HepG2 (cell line): ENCODE data around the gene MIGA2. TPM values are rescaled to one million over a fixed set of nuclear protein-coding genes. Genes with fewer than 3 reads are reported as not detected.

Experiments used
- ATAC-seq: fragments of 200-7000 bp; cut with Tn5 transposase; 3 replicates; pipeline ENCODE4 v1.9.1; 2020; ENCODE audit warnings: mild to moderate bottlenecking, moderate library complexity
- BruUV-seq: library from RNA; stranded (reverse); fragments of 400-500 nt; replicated peaks from 2 replicates; lab custom pipeline; 2021; lab: Mats Ljungman, UMichigan
- CTCF ChIA-PET: fragments of 300-600 bp; formaldehyde crosslinking; extraction: SDS; loops from one replicate; lab custom pipeline; 2021; ENCODE audit warnings: low total read pairs, inconsistent platforms, low intra/inter-chr PET ratio; lab: Yijun Ruan, JAX
- POLR2A ChIA-PET: fragments of 350-600 bp; sonication (Branson Sonifier 250); formaldehyde crosslinking; loops from one replicate; lab custom pipeline; 2020; ENCODE audit warnings: antibody characterized with exemption, inconsistent platforms; lab: Yijun Ruan, JAX
- DNase-seq: peaks from one replicate; pipeline ENCODE4 v3.0.0-alpha.2; 2015; ENCODE audit warnings: low spot score
- FAIRE-seq: peaks from 3 replicates; lab custom pipeline; 2011; peaks lifted over from hg19 to GRCh38; lab: Jason Lieb, UNC
- H2AFZ ChIP-seq: one replicate; pipeline ENCODE4 v1.6.1; 2011; ENCODE audit warnings: low read length, inconsistent platforms
- H3K27ac ChIP-seq: fragments of 300-600 bp; 3 replicates; pipeline ENCODE4 v1.8.0; 2011; ENCODE audit warnings: mixed run types, mild to moderate bottlenecking, mixed read lengths, low read length, inconsistent platforms; ENCODE audit not compliant: insufficient read depth; ENCODE audit errors: extremely low read length
- H3K27me3 ChIP-seq, 2 experiments: fragments of 200-600 bp in 1 of 2; 2 replicates in 1 of 2; 3 replicates in 1 of 2; pipeline versions ENCODE4 v1.6.0 to v1.8.0; 2011; ENCODE audit warnings: low read length in 2 of 2, mild to moderate bottlenecking in 2 of 2, moderate library complexity in 2 of 2, inconsistent platforms in 1 of 2; ENCODE audit not compliant: insufficient read depth in 2 of 2, control insufficient read depth in 1 of 2
- H3K36me3 ChIP-seq, 2 experiments: fragments of 200-600 bp in 1 of 2; replicated peaks in 1 of 2; 2 replicates in 1 of 2; 3 replicates in 1 of 2; pipeline versions ENCODE4 v1.5.1 to v1.8.0; 2011; ENCODE audit warnings: low read length in 2 of 2, inconsistent platforms in 1 of 2; ENCODE audit not compliant: insufficient read depth in 2 of 2, control insufficient read depth in 1 of 2
- H3K4me1 ChIP-seq: 2 replicates; pipeline ENCODE4 v1.5.1; 2012; ENCODE audit warnings: low read length, inconsistent platforms; ENCODE audit not compliant: insufficient read depth
- H3K4me2 ChIP-seq: 2 replicates; pipeline ENCODE4 v1.6.0; 2011; ENCODE audit warnings: low read depth, low read length, inconsistent platforms
- H3K4me3 ChIP-seq, 3 experiments: fragments of 200-600 bp in 1 of 3; sonication (generic), shearing (Covaris generic) in 1 of 3; replicated peaks in 1 of 3; 2 replicates each; pipeline ENCODE4 v1.5.1; 2011 to 2016; ENCODE audit warnings: low read length in 3 of 3, inconsistent platforms in 2 of 3, low read depth in 2 of 3, mild to moderate bottlenecking in 2 of 3, control low read depth in 1 of 3, mixed read lengths in 1 of 3; ENCODE audit not compliant: insufficient read depth in 1 of 3
- H3K79me2 ChIP-seq: one replicate; pipeline ENCODE4 v1.6.1; 2011; ENCODE audit warnings: low read length, inconsistent platforms; ENCODE audit not compliant: insufficient read depth
- H3K9ac ChIP-seq: 2 replicates; pipeline ENCODE4 v1.6.0; 2011; ENCODE audit warnings: mild to moderate bottlenecking, low read depth, low read length, inconsistent platforms; ENCODE audit not compliant: insufficient read depth
- H3K9me3 ChIP-seq: 2 replicates; pipeline ENCODE4 v1.5.1; 2012; ENCODE audit warnings: mild to moderate bottlenecking, low read length
- H4K20me1 ChIP-seq: 2 replicates; pipeline ENCODE4 v1.6.0; 2011; ENCODE audit warnings: inconsistent platforms, mild to moderate bottlenecking, low read length, moderate library complexity; ENCODE audit not compliant: insufficient read depth
- ELF4 ChIP-seq: sonication (generic); formaldehyde crosslinking; IDR thresholded peaks from 2 replicates; pipeline ENCODE4 v1.5.0; 2020; ENCODE audit warnings: missing genetic modification reagents, mild to moderate bottlenecking, moderate library complexity, borderline replicate concordance
- KDM3A ChIP-seq: IDR thresholded peaks from 2 replicates; pipeline ENCODE4 v1.6.1; 2018; ENCODE audit warnings: low read depth, missing compliant biosample characterization
- PRPF4 ChIP-seq: fragments of 200-400 bp; formaldehyde crosslinking; IDR thresholded peaks from 2 replicates; pipeline ENCODE4 v1.6.1; 2016; ENCODE audit warnings: low read length, low read depth; ENCODE audit not compliant: poor library complexity, severe bottlenecking
- SIN3A ChIP-seq: IDR thresholded peaks from 2 replicates; pipeline ENCODE4 v1.6.1; 2011; ENCODE audit warnings: low read depth, mild to moderate bottlenecking, control low read depth, low read length, borderline replicate concordance
- ZBTB8A ChIP-seq: sonication (generic); formaldehyde crosslinking; IDR thresholded peaks from 2 replicates; pipeline ENCODE4 v1.4.0; 2020; ENCODE audit warnings: mild to moderate bottlenecking, low read depth, missing genetic modification reagents, borderline replicate concordance
- ZNF589 ChIP-seq: sonication (generic); formaldehyde crosslinking; conservative IDR thresholded peaks from 2 replicates; pipeline ENCODE4 v1.8.0; 2022; ENCODE audit warnings: mild to moderate bottlenecking, moderate library complexity, missing genetic modification reagents
- ZNF879 ChIP-seq: sonication (generic); formaldehyde crosslinking; IDR thresholded peaks from 2 replicates; pipeline ENCODE4 v1.8.1; 2023; ENCODE audit warnings: missing genetic modification reagents
- WGBS: methylation state at CpG from one replicate; pipeline ENCODE4 v1.1.6; 2017; ENCODE audit warnings: low lambda C conversion rate; 5-methylcytosine and 5-hydroxymethylcytosine counted together
- in situ Hi-C: cut with HindIII; loops from 2 replicates; pipeline ENCODE4 v1.10.0; 2017; ENCODE audit warnings: low pct_unique_long_range_greater_than_20kb; ENCODE audit not compliant: extremely low pct_ligation_motif_present
- intact Hi-C: fragments of 100-400 bp; cut with micrococcal nuclease; formaldehyde crosslinking; loops from one replicate; pipeline ENCODE4 v1.10.0; 2022; ENCODE audit not compliant: unreplicated experiment
- polyA plus RNA-seq, 8 experiments: library from polyadenylated mRNA; depleted of rRNA in 3 of 8; stranded (reverse) in 7 of 8; unstranded in 1 of 8; fragments of >200 nt; fragmentation: Illumina TruSeq in 4 of 8; extraction: Trizol in 4 of 8; gene quantifications; 2 replicates each; pipeline versions ENCODE4 v1.2.1 to v1.2.3, GENCODE V29; 2011 to 2016; ENCODE audit warnings: low read depth in 4 of 8, missing spikeins in 1 of 8, mixed read lengths in 1 of 8; ENCODE audit not compliant: insufficient read depth in 1 of 8
- total RNA-seq, 5 experiments: library from RNA; depleted of rRNA; stranded (reverse); fragments of >200 nt; fragmentation: Illumina TruSeq; extraction: Trizol; gene quantifications; 2 replicates each; pipeline ENCODE4 v1.2.3, GENCODE V29; 2016; ENCODE audit warnings: low read depth in 1 of 5
- TF ChIP-seq, protein P1 (sequence below): sonication (generic); formaldehyde crosslinking; IDR thresholded peaks from 2 replicates; pipeline ENCODE4 v1.5.0; 2020; ENCODE audit warnings: mild to moderate bottlenecking, missing genetic modification reagents, moderate library complexity
- TF ChIP-seq, protein P2 (sequence below): sonication (generic); formaldehyde crosslinking; IDR thresholded peaks from 2 replicates; pipeline ENCODE4 v1.5.1; 2020; ENCODE audit warnings: mild to moderate bottlenecking, missing genetic modification reagents, moderate library complexity
- TF ChIP-seq, protein P3 (sequence below): IDR thresholded peaks from 2 replicates; pipeline ENCODE4 v1.6.1; 2018; ENCODE audit warnings: missing genetic modification reagents, mild to moderate bottlenecking, missing compliant biosample characterization
- TF ChIP-seq, protein P4 (sequence below): sonication (generic); formaldehyde crosslinking; IDR thresholded peaks from 2 replicates; pipeline ENCODE4 v1.5.0; 2020; ENCODE audit warnings: mild to moderate bottlenecking, low read depth, missing genetic modification reagents, borderline replicate concordance

MIGA2 gene
- total and polyA plus RNA-seq, 2 of the 13 experiments (the other 11 are each of a cell fraction or from before 2014, with no cell fraction given) = 10.8 to 17.1 TPM

DNA sequence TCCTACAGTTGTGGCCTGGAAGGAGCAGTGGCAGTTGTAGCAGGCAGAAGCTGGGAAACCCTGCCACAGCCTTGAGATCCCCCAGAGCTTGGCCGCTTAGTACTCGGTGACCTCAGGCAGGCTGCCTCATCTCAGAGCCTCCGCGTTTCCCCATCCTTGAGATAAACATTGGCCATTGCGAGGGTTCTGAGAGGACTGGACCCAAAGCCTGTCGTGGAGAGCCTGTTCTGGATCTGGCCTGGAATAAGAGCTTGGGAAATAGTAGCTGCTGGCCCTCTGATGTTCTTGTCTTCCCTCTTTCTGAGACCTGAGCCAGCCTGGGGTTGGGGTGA lies 1.3 kb downstream of the MIGA2 start:
- H3K4me3 ChIP-seq = peak overlapping the region; percentile 73 to 97 (median 96)
- 0 out of 2 replicates have a peak, but pooled peaks have one; percentile 5 for TF ChIP-seq SIN3A
- TF ChIP-seq, protein P1, sequence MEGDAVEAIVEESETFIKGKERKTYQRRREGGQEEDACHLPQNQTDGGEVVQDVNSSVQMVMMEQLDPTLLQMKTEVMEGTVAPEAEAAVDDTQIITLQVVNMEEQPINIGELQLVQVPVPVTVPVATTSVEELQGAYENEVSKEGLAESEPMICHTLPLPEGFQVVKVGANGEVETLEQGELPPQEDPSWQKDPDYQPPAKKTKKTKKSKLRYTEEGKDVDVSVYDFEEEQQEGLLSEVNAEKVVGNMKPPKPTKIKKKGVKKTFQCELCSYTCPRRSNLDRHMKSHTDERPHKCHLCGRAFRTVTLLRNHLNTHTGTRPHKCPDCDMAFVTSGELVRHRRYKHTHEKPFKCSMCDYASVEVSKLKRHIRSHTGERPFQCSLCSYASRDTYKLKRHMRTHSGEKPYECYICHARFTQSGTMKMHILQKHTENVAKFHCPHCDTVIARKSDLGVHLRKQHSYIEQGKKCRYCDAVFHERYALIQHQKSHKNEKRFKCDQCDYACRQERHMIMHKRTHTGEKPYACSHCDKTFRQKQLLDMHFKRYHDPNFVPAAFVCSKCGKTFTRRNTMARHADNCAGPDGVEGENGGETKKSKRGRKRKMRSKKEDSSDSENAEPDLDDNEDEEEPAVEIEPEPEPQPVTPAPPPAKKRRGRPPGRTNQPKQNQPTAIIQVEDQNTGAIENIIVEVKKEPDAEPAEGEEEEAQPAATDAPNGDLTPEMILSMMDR (CRISPR knock-in tag) = no peak
- no peak for TF ChIP-seq PRPF4
- no peak for TF ChIP-seq ZBTB8A (CRISPR knock-in tag)
- TF ChIP-seq, protein P2, sequence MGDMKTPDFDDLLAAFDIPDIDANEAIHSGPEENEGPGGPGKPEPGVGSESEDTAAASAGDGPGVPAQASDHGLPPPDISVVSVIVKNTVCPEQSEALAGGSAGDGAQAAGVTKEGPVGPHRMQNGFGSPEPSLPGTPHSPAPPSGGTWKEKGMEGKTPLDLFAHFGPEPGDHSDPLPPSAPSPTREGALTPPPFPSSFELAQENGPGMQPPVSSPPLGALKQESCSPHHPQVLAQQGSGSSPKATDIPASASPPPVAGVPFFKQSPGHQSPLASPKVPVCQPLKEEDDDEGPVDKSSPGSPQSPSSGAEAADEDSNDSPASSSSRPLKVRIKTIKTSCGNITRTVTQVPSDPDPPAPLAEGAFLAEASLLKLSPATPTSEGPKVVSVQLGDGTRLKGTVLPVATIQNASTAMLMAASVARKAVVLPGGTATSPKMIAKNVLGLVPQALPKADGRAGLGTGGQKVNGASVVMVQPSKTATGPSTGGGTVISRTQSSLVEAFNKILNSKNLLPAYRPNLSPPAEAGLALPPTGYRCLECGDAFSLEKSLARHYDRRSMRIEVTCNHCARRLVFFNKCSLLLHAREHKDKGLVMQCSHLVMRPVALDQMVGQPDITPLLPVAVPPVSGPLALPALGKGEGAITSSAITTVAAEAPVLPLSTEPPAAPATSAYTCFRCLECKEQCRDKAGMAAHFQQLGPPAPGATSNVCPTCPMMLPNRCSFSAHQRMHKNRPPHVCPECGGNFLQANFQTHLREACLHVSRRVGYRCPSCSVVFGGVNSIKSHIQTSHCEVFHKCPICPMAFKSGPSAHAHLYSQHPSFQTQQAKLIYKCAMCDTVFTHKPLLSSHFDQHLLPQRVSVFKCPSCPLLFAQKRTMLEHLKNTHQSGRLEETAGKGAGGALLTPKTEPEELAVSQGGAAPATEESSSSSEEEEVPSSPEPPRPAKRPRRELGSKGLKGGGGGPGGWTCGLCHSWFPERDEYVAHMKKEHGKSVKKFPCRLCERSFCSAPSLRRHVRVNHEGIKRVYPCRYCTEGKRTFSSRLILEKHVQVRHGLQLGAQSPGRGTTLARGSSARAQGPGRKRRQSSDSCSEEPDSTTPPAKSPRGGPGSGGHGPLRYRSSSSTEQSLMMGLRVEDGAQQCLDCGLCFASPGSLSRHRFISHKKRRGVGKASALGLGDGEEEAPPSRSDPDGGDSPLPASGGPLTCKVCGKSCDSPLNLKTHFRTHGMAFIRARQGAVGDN (CRISPR knock-in tag) = peak; percentile 20; the same call in 1 of the 2 replicates
- 0 out of 2 replicates have a peak, but pooled peaks have one; percentile 16 for TF ChIP-seq ZNF589 (CRISPR knock-in tag)
- TF ChIP-seq KDM3A (CRISPR knock-in tag) = no peak
- no peak for TF ChIP-seq ZNF879
- TF ChIP-seq, protein P3, sequence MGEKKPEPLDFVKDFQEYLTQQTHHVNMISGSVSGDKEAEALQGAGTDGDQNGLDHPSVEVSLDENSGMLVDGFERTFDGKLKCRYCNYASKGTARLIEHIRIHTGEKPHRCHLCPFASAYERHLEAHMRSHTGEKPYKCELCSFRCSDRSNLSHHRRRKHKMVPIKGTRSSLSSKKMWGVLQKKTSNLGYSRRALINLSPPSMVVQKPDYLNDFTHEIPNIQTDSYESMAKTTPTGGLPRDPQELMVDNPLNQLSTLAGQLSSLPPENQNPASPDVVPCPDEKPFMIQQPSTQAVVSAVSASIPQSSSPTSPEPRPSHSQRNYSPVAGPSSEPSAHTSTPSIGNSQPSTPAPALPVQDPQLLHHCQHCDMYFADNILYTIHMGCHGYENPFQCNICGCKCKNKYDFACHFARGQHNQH (CRISPR knock-in tag) = no peak
- TF ChIP-seq, protein P4, sequence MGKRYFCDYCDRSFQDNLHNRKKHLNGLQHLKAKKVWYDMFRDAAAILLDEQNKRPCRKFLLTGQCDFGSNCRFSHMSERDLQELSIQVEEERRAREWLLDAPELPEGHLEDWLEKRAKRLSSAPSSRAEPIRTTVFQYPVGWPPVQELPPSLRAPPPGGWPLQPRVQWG (CRISPR knock-in tag) = no peak
- TF ChIP-seq ELF4 (CRISPR knock-in tag) = no peak

More for the DNA sequence above, 1.3 kb downstream of the MIGA2 start:
- no TSS peak for BruUV-seq
- H4K20me1 ChIP-seq = no peaks in the 10 kb centered on the region
- FAIRE-seq (no peak), ATAC-seq (peak; percentile 7), DNase-seq (no peak)
- peak overlapping the region; percentile 43 for H3K27ac ChIP-seq
- CTCF ChIA-PET = no interaction called here
- peaks cover 27% of the 10 kb centered on the region for H3K4me1 ChIP-seq
- H3K9ac ChIP-seq = peak overlapping the region; percentile 67
- no peak overlapping the region for H2AFZ ChIP-seq
- H3K79me2 ChIP-seq = peaks cover 6% of the 10 kb centered on the region
- H3K4me2 ChIP-seq = peak overlapping the region; percentile 94
- peaks cover 3 to 14% of the 10 kb centered on the region in 2 experiments; a peak in 4 of 5 replicates for H3K36me3 ChIP-seq
- 6% methylated on average over 2 of the region's 6 CpGs for WGBS
- intact Hi-C loops = loop anchor here (5.0 kb wide), 1 partner anchor 45 kb away; the partner anchor contains the start of gene DOLPP1
- H3K9me3 ChIP-seq = no peaks in the 10 kb centered on the region
- H3K27me3 ChIP-seq = no peaks in the 10 kb centered on the region; a peak in 1 of 5 replicates
- in situ Hi-C loops = no loop called here
- POLR2A ChIA-PET = interaction anchor here (1.0 to 2.5 kb wide), 3 partner anchors 9 to 220 kb away, joined by 3 to 13 read pairs (median 6); partner anchors contain the start of genes DOLPP1, ENDOG and SH3GLB2
